GM10266 (cell line): ENCODE data around the gene ZNHIT2.

Experiments used
- DNase-seq: peaks from one replicate; pipeline ENCODE4 v3.0.0; 2012; ENCODE audit errors: extremely low spot score
- TF ChIP-seq, protein P1 (sequence below): IDR thresholded peaks from 2 replicates; pipeline ENCODE4 v1.5.1; 2012; ENCODE audit warnings: mild to moderate bottlenecking, low read depth; ENCODE audit not compliant: control insufficient read depth, insufficient read depth; ENCODE audit errors: missing control alignments

ZNHIT2 gene

GRCh38 chr11:65111744-65112545, 5.6 kb downstream of the ZNHIT2 start, which contains the start of gene TM7SF2:
TSS of gene TM7SF2 (plus strand) at chr11:65111872. CDS start at chr11:65112016, 144 bp downstream.
- TF ChIP-seq, protein P1, sequence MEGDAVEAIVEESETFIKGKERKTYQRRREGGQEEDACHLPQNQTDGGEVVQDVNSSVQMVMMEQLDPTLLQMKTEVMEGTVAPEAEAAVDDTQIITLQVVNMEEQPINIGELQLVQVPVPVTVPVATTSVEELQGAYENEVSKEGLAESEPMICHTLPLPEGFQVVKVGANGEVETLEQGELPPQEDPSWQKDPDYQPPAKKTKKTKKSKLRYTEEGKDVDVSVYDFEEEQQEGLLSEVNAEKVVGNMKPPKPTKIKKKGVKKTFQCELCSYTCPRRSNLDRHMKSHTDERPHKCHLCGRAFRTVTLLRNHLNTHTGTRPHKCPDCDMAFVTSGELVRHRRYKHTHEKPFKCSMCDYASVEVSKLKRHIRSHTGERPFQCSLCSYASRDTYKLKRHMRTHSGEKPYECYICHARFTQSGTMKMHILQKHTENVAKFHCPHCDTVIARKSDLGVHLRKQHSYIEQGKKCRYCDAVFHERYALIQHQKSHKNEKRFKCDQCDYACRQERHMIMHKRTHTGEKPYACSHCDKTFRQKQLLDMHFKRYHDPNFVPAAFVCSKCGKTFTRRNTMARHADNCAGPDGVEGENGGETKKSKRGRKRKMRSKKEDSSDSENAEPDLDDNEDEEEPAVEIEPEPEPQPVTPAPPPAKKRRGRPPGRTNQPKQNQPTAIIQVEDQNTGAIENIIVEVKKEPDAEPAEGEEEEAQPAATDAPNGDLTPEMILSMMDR: no peak
- peak; percentile 99 for DNase-seq

GRCh38 chr11:65111159-65111743, 6.2 kb downstream of the ZNHIT2 start:
- TF ChIP-seq, protein P1: no peak
- no peak for DNase-seq

DNA sequence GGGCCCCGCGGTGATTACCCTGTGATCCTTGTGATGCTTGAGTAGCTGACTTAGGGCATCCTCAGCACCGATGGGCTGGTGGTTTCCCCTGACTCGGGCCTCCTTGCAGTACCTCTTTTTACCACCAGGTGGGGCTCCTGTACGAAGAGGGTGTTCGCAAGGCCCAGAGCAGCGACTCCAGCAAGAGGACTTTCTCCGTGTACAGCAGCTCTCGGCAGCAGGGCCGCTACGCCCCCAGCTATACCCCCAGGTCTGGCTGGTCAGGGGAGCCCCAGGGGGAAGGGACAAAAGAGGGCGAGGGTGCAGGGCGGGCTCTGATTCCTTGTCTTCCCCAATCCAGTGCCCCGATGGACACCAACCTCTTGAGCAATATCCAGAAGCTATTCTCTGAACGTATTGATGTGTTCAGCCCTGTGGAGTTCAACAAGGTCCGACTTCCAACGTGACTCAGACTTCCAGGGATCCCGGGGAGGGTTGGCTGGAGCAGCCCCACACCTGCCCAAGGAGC, 7.1 kb downstream of the ZNHIT2 start:
- DNase-seq: peak; percentile 95
- TF ChIP-seq, protein P1: peak; percentile 96

DNA sequence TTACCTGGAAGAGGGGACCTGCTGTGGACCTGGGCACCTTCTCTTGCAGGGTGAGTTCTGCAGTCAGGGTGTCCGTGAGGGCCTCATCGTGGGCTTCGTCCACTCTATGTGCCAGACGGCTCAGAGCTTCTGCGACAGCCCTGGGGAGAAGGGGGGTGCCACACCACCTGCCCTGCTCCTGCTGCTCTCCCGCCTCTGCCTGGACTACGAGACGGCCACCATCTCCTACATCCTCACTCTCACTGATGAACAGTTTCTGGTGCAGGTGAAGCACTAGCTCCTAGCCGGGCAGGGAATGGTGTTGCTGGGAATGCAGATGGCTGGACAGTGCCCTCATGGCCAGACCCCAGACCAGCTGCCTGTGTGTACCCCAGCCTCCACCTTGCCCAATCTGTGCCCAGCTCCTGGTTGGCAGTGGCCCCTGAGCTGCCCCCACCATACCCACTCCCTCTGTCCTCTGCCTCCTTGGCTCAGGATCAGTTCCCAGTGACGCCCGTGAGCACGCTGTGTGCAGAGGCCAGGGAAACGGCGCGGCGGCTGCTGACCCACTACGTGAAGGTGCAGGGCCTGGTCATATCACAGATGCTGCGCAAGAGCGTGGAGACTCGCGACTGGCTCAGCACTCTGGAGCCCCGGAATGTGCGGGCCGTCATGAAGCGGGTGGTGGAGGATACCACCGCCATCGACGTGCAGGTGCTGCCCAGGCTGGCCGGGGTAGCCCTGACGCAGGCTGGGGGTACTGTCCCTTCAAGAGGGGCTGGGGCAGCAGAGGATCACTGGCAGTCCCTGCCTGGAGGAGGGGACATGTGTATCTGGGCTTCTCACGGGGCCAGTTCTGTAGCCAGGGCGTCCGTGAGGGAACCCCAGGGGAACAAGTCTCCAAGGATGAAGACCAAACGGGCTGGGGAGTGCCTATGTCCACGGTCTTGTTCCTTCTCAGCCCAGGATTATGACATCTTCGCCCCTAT, 8.0 kb downstream of the ZNHIT2 start:
- no peak for DNase-seq
- TF ChIP-seq, protein P1: no peak

DNA sequence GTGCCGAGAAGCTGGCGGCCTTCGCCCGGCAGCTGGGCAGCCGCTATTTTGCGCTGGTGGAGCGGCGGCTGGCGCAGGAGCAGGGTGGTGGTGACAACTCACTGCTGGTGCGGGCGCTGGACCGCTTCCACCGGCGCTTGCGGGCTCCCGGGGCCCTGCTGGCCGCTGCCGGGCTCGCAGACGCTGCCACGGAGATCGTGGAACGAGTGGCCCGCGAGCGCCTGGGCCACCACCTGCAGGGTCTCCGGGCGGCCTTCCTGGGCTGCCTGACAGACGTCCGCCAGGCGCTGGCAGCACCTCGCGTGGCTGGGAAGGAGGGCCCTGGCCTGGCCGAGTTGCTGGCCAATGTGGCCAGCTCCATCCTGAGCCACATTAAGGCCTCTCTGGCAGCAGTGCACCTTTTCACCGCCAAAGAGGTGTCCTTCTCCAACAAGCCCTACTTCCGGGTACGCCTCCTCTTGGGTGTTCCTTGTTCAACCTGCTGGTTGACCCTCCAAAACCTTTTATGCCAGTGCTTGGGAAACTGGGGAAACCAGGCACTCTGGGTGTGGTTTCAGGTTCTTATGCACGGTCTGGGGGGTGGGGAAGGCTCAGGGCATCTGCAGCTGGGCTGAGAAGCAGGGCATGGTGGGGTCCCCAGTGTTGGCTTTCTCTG, 8.9 kb downstream of the ZNHIT2 start:
- no peak for DNase-seq
- TF ChIP-seq, protein P1: no peak

DNA sequence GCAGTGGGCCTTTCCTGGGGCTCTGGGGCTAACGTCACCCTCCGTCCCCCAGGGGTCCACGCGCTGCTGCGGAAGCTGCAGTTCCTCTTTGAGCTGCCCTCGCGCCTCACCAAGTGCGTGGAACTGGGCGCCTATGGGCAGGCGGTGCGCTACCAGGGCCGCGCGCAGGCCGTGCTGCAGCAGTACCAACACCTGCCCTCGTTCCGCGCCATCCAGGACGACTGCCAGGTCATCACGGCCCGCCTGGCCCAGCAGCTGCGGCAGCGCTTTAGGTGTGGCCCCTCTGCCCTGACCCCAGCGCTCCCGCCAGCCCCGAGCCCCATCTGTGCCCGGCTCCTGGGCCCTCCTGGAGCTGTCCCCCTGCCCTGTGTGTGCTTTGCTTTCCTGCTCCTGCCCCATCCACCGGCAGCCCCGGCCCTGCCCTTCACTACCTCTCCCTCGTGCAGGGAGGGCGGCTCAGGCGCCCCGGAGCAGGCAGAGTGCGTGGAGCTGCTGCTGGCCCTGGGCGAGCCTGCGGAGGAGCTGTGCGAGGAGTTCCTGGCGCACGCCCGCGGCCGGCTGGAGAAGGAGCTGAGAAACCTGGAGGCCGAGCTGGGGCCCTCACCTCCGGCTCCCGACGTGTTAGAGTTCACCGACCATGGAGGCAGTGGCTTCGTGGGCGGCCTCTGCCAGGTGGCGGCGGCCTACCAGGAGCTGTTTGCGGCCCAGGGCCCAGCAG, 9.6 kb downstream of the ZNHIT2 start:
- TF ChIP-seq, protein P1: no peak
- DNase-seq: no peak
